GM19099 (cell line): ENCODE measurements around the gene GRB2.

ENCODE experiments used
- POLR2A ChIP-seq: IDR thresholded peaks from 3 replicates; pipeline ENCODE4 v1.6.1; 2011; ENCODE audit warnings: low read depth; ENCODE audit not compliant: insufficient read length; ENCODE audit errors: extremely low read depth

The GRB2 gene

GRCh38 chr17:75396025-75396424 lies 9.5 kb downstream of the GRB2 start:
- TF ChIP-seq POLR2A, result no peak

- no peak for TF ChIP-seq POLR2A
These were observed 11.1 kb downstream of the GRB2 start for GRCh38 chr17:75394332-75394918.

- peak; percentile 38 for TF ChIP-seq POLR2A
These were observed 11.8 kb downstream of the GRB2 start for GRCh38 chr17:75393523-75394331.

GRCh38 chr17:75392559-75392958 lies 12.9 kb downstream of the GRB2 start:
- no peak for TF ChIP-seq POLR2A

GRCh38 chr17:75390982-75391381 lies 14.5 kb downstream of the GRB2 start:
- no peak for TF ChIP-seq POLR2A

GRCh38 chr17:75388476-75389030 lies 16.9 kb downstream of the GRB2 start:
- no peak for TF ChIP-seq POLR2A

- no peak for TF ChIP-seq POLR2A
These were observed 17.7 kb downstream of the GRB2 start for GRCh38 chr17:75387771-75388170.

- no peak for TF ChIP-seq POLR2A
These were observed 19.0 kb downstream of the GRB2 start for GRCh38 chr17:75386430-75386829.

- no peak for TF ChIP-seq POLR2A
These were observed 20.7 kb downstream of the GRB2 start for GRCh38 chr17:75384751-75385150.

GRCh38 chr17:75383842-75384195 lies 21.7 kb downstream of the GRB2 start:
- TF ChIP-seq POLR2A, result no peak

GRCh38 chr17:75380750-75381149 lies 24.7 kb downstream of the GRB2 start:
- TF ChIP-seq POLR2A, result no peak

- no peak for TF ChIP-seq POLR2A
These were observed 25.2 kb downstream of the GRB2 start for GRCh38 chr17:75380315-75380714.

- no peak for TF ChIP-seq POLR2A
These were observed 32.2 kb downstream of the GRB2 start for GRCh38 chr17:75373280-75373679.

- no peak for TF ChIP-seq POLR2A
These were observed 33.5 kb downstream of the GRB2 start for GRCh38 chr17:75371981-75372380.

GRCh38 chr17:75371339-75371738 lies 34.1 kb downstream of the GRB2 start:
- no peak for TF ChIP-seq POLR2A

- no peak for TF ChIP-seq POLR2A
These were observed 35.1 kb downstream of the GRB2 start for GRCh38 chr17:75370286-75370915.
